HepG2 (cell line): ENCODE results near the gene PATL2. TPM values are rescaled to one million over a fixed set of nuclear protein-coding genes. Genes with fewer than 3 reads are reported as not detected.
A peak's percentile ranks its signal among the peaks of the same experiment; 100 is the strongest.

Source experiments
- CCDC6 ChIP-seq: sonication (generic); formaldehyde crosslinking; IDR thresholded peaks from 2 replicates; pipeline ENCODE4 v1.8.1; 2022; ENCODE audit warnings: mild to moderate bottlenecking, missing genetic modification reagents, moderate library complexity
- GZF1 ChIP-seq: sonication (generic); formaldehyde crosslinking; IDR thresholded peaks from 2 replicates; pipeline ENCODE4 v1.5.1; 2020; ENCODE audit warnings: mild to moderate bottlenecking, missing genetic modification reagents
- KLF12 ChIP-seq: sonication (generic); formaldehyde crosslinking; IDR thresholded peaks from 2 replicates; pipeline ENCODE4 v1.4.0; 2020; ENCODE audit warnings: missing genetic modification reagents, borderline replicate concordance
- MIXL1 ChIP-seq: IDR thresholded peaks from 2 replicates; pipeline ENCODE4 v1.6.1; 2016
- MTF1 ChIP-seq: sonication (generic); formaldehyde crosslinking; IDR thresholded peaks from 2 replicates; pipeline ENCODE4 v1.5.0; 2020; ENCODE audit warnings: missing genetic modification reagents
- TBL1XR1 ChIP-seq: fragments of 150-350 bp; IDR thresholded peaks from 2 replicates; pipeline ENCODE4 v1.6.1; 2014; ENCODE audit warnings: borderline replicate concordance, low read length; ENCODE audit not compliant: partially characterized antibody
- THAP11 ChIP-seq: IDR thresholded peaks from 2 replicates; pipeline ENCODE4 v1.6.1; 2016; ENCODE audit warnings: missing biosample characterization, missing genetic modification reagents
- ZNF326 ChIP-seq: sonication (generic); formaldehyde crosslinking; IDR thresholded peaks from 2 replicates; pipeline ENCODE4 v1.4.0; 2020; ENCODE audit warnings: missing genetic modification reagents, borderline replicate concordance
- ZNF383 ChIP-seq: sonication (generic); formaldehyde crosslinking; IDR thresholded peaks from 2 replicates; pipeline ENCODE4 v1.4.0; 2020; ENCODE audit warnings: missing genetic modification reagents, mild to moderate bottlenecking, borderline replicate concordance
- polyA plus RNA-seq, 8 experiments: library from polyadenylated mRNA; depleted of rRNA in 3 of 8; stranded (reverse) in 7 of 8; unstranded in 1 of 8; fragments of >200 nt; fragmentation: Illumina TruSeq in 4 of 8; extraction: Trizol in 4 of 8; gene quantifications; 2 replicates each; pipeline versions ENCODE4 v1.2.1 to v1.2.3, GENCODE V29; 2011 to 2016; ENCODE audit warnings: low read depth in 4 of 8, missing spikeins in 1 of 8, mixed read lengths in 1 of 8; ENCODE audit not compliant: insufficient read depth in 1 of 8
- total RNA-seq, 5 experiments: library from RNA; depleted of rRNA; stranded (reverse); fragments of >200 nt; fragmentation: Illumina TruSeq; extraction: Trizol; gene quantifications; 2 replicates each; pipeline ENCODE4 v1.2.3, GENCODE V29; 2016; ENCODE audit warnings: low read depth in 1 of 5
- TF ChIP-seq, protein P1 (sequence below): sonication (generic); formaldehyde crosslinking; conservative IDR thresholded peaks from 2 replicates; pipeline ENCODE4 v1.4.0; 2020; ENCODE audit warnings: mild to moderate bottlenecking, missing genetic modification reagents, moderate library complexity
- TF ChIP-seq, protein P2 (sequence below): sonication (generic); formaldehyde crosslinking; IDR thresholded peaks from 2 replicates; pipeline ENCODE4 v1.5.1; 2020; ENCODE audit warnings: missing genetic modification reagents, mild to moderate bottlenecking, borderline replicate concordance
- TF ChIP-seq, protein P3 (sequence below): sonication (generic); formaldehyde crosslinking; IDR thresholded peaks from 2 replicates; pipeline ENCODE4 v1.5.0; 2020; ENCODE audit warnings: missing genetic modification reagents
- TF ChIP-seq, protein P4 (sequence below), 2 experiments: fragments of 450-650 bp in 1 of 2; sonication (generic) in 1 of 2; formaldehyde crosslinking in 1 of 2; IDR thresholded peaks; 2 replicates each; pipeline versions ENCODE4 v1.6.1 to v1.8.0; 2016 to 2022; ENCODE audit warnings: antibody characterized with exemption in 1 of 2, mild to moderate bottlenecking in 1 of 2, missing genetic modification reagents in 1 of 2

PATL2 gene
- total and polyA plus RNA-seq, 2 of the 13 experiments (the other 11 are each of a cell fraction or from before 2014, with no cell fraction given): 0.15 to 0.53 TPM

DNA sequence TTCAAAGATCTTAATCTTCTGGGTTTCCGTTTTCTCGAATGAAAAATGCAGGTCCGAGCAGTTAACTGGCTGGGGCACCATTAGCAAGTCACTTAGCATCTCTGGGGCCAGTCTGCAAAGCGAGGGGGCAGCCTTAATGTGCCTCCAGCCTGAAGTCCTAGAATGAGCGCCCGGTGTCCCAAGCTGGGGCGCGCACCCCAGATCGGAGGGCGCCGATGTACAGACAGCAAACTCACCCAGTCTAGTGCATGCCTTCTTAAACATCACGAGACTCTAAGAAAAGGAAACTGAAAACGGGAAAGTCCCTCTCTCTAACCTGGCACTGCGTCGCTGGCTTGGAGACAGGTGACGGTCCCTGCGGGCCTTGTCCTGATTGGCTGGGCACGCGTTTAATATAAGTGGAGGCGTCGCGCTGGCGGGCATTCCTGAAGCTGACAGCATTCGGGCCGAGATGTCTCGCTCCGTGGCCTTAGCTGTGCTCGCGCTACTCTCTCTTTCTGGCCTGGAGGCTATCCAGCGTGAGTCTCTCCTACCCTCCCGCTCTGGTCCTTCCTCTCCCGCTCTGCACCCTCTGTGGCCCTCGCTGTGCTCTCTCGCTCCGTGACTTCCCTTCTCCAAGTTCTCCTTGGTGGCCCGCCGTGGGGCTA is at the start of gene PATL2, which contains the start of gene B2M (continued):
- TF ChIP-seq, protein P1, sequence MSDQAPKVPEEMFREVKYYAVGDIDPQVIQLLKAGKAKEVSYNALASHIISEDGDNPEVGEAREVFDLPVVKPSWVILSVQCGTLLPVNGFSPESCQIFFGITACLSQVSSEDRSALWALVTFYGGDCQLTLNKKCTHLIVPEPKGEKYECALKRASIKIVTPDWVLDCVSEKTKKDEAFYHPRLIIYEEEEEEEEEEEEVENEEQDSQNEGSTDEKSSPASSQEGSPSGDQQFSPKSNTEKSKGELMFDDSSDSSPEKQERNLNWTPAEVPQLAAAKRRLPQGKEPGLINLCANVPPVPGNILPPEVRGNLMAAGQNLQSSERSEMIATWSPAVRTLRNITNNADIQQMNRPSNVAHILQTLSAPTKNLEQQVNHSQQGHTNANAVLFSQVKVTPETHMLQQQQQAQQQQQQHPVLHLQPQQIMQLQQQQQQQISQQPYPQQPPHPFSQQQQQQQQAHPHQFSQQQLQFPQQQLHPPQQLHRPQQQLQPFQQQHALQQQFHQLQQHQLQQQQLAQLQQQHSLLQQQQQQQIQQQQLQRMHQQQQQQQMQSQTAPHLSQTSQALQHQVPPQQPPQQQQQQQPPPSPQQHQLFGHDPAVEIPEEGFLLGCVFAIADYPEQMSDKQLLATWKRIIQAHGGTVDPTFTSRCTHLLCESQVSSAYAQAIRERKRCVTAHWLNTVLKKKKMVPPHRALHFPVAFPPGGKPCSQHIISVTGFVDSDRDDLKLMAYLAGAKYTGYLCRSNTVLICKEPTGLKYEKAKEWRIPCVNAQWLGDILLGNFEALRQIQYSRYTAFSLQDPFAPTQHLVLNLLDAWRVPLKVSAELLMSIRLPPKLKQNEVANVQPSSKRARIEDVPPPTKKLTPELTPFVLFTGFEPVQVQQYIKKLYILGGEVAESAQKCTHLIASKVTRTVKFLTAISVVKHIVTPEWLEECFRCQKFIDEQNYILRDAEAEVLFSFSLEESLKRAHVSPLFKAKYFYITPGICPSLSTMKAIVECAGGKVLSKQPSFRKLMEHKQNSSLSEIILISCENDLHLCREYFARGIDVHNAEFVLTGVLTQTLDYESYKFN (CRISPR knock-in tag): no peak
- TF ChIP-seq, protein P2, sequence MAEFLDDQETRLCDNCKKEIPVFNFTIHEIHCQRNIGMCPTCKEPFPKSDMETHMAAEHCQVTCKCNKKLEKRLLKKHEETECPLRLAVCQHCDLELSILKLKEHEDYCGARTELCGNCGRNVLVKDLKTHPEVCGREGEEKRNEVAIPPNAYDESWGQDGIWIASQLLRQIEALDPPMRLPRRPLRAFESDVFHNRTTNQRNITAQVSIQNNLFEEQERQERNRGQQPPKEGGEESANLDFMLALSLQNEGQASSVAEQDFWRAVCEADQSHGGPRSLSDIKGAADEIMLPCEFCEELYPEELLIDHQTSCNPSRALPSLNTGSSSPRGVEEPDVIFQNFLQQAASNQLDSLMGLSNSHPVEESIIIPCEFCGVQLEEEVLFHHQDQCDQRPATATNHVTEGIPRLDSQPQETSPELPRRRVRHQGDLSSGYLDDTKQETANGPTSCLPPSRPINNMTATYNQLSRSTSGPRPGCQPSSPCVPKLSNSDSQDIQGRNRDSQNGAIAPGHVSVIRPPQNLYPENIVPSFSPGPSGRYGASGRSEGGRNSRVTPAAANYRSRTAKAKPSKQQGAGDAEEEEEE (CRISPR knock-in tag): no peak
- TF ChIP-seq MTF1 (CRISPR knock-in tag): no peak
- TF ChIP-seq TBL1XR1: peak; percentile 44
- TF ChIP-seq CCDC6 (CRISPR knock-in tag): peak; percentile 86
- TF ChIP-seq THAP11: peak; percentile 54
- no peak for TF ChIP-seq MIXL1
- TF ChIP-seq KLF12 (CRISPR knock-in tag): no peak; the same call in none of the 2 replicates
- TF ChIP-seq, protein P3, sequence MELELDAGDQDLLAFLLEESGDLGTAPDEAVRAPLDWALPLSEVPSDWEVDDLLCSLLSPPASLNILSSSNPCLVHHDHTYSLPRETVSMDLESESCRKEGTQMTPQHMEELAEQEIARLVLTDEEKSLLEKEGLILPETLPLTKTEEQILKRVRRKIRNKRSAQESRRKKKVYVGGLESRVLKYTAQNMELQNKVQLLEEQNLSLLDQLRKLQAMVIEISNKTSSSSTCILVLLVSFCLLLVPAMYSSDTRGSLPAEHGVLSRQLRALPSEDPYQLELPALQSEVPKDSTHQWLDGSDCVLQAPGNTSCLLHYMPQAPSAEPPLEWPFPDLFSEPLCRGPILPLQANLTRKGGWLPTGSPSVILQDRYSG (CRISPR knock-in tag): 0 out of 2 replicates have a peak, but pooled peaks have one; percentile 47
- no peak for TF ChIP-seq ZNF383 (CRISPR knock-in tag)
- TF ChIP-seq ZNF326: no peak
- TF ChIP-seq GZF1 (CRISPR knock-in tag): no peak
- TF ChIP-seq, protein P4, sequence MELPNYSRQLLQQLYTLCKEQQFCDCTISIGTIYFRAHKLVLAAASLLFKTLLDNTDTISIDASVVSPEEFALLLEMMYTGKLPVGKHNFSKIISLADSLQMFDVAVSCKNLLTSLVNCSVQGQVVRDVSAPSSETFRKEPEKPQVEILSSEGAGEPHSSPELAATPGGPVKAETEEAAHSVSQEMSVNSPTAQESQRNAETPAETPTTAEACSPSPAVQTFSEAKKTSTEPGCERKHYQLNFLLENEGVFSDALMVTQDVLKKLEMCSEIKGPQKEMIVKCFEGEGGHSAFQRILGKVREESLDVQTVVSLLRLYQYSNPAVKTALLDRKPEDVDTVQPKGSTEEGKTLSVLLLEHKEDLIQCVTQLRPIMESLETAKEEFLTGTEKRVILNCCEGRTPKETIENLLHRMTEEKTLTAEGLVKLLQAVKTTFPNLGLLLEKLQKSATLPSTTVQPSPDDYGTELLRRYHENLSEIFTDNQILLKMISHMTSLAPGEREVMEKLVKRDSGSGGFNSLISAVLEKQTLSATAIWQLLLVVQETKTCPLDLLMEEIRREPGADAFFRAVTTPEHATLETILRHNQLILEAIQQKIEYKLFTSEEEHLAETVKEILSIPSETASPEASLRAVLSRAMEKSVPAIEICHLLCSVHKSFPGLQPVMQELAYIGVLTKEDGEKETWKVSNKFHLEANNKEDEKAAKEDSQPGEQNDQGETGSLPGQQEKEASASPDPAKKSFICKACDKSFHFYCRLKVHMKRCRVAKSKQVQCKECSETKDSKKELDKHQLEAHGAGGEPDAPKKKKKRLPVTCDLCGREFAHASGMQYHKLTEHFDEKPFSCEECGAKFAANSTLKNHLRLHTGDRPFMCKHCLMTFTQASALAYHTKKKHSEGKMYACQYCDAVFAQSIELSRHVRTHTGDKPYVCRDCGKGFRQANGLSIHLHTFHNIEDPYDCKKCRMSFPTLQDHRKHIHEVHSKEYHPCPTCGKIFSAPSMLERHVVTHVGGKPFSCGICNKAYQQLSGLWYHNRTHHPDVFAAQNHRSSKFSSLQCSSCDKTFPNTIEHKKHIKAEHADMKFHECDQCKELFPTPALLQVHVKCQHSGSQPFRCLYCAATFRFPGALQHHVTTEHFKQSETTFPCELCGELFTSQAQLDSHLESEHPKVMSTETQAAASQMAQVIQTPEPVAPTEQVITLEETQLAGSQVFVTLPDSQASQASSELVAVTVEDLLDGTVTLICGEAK (IDR thresholded peaks at IDR 0.05): no peak
- TF ChIP-seq, protein P4 (CRISPR knock-in tag; IDR thresholded peaks at IDR 0.05): 0 out of 2 replicates have a peak, but pooled peaks have one; percentile 38
